ENCODE results near the gene RAET1G. TPM values are rescaled to one million over a fixed set of nuclear protein-coding genes. Genes with fewer than 3 reads are reported as not detected.

RAET1G gene
- polyA plus RNA-seq, 1 of the 3 experiments (the other 2 are of a cell fraction) = 2.5 TPM

GRCh38 chr6:149941583-149942460 lies 18.9 kb upstream of the RAET1G start, which contains the start of gene ULBP2:
ULBP2 (plus strand) TSS chr6:149942014; CDS start chr6:149942073, 59 bp downstream.
- Histone ChIP-seq H3K27ac (ENCODE audit: low read depth in 2 of 2, low read length in 1 of 2) (no peak within 1 kb of the TSS), H3K9me3 (no peaks in the 10 kb centered on the region), H2AFZ (ENCODE audit: low read depth) (peak within 1 kb of the TSS; percentile 90), H3K9ac (peak within 1 kb of the TSS; percentile 58; the same call in 1 of the 2 replicates), H3K4me2 (peak within 1 kb of the TSS; percentile 98), H3K27me3 (ENCODE audit: insufficient read depth) (peaks cover 36% of the 10 kb centered on the region), H3K36me3 (replicated peaks in 1 of 2; ENCODE audit: control insufficient read depth in 1 of 2, insufficient read depth in 2 of 2, low read length in 1 of 2) (no peaks in the 10 kb centered on the region), H4K20me1 (ENCODE audit: insufficient read depth) (no peaks in the 10 kb centered on the region), H3K4me1 (ENCODE audit: control insufficient read depth in 1 of 2, insufficient read depth in 2 of 2, low read depth in 1 of 2, low read length in 1 of 2) (peaks cover 0 to 8% of the 10 kb centered on the region in 2 experiments; a peak in 1 of 4 replicates), H3K79me2 (ENCODE audit: insufficient read depth) (no peaks in the 10 kb centered on the region), H3K4me3 (ENCODE audit: low read depth in 2 of 2, low read length in 1 of 2) (peak within 1 kb of the TSS; percentile 56 to 70), H3K9me2 (no peaks in the 10 kb centered on the region), H3F3A (replicated peaks; ENCODE audit: insufficient read depth) (peaks cover 4% of the 10 kb centered on the region)
- POLR2A ChIA-PET = no interaction called here
- CTCF ChIA-PET = interaction anchor here (1.1 to 1.9 kb wide), 2 partner anchors 13 to 75 kb away, joined by 3 to 13 read pairs; no protein-coding TSS in a partner anchor
- DNase-seq = peak; percentile 96
- TF ChIP-seq EP300 (IDR thresholded peaks at IDR 0.05; ENCODE audit: borderline replicate concordance in 1 of 2, low read depth in 1 of 2, low read length in 1 of 2) (no peak), TAF1 (IDR thresholded peaks at IDR 0.05; ENCODE audit: borderline replicate concordance, low read depth, low read length) (no peak), MXI1 (IDR thresholded peaks at IDR 0.05; ENCODE audit: low read depth, low read length) (no peak), CHD2 (IDR thresholded peaks at IDR 0.05; ENCODE audit: low read length, partially characterized antibody) (peak; percentile 56), RFX5 (IDR thresholded peaks at IDR 0.05; ENCODE audit: low read length) (no peak), TCF12 (IDR thresholded peaks at IDR 0.05) (no peak), FOSL2 (IDR thresholded peaks at IDR 0.05; ENCODE audit: borderline replicate concordance, low read depth) (peak; percentile 26; the same call in 1 of the 2 replicates)
- TF ChIP-seq, protein P1, sequence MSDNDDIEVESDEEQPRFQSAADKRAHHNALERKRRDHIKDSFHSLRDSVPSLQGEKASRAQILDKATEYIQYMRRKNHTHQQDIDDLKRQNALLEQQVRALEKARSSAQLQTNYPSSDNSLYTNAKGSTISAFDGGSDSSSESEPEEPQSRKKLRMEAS (IDR thresholded peaks at IDR 0.05; ENCODE audit: low read depth) = 0 out of 2 replicates have a peak, but pooled peaks have one; percentile 19
- TF ChIP-seq, protein P2, sequence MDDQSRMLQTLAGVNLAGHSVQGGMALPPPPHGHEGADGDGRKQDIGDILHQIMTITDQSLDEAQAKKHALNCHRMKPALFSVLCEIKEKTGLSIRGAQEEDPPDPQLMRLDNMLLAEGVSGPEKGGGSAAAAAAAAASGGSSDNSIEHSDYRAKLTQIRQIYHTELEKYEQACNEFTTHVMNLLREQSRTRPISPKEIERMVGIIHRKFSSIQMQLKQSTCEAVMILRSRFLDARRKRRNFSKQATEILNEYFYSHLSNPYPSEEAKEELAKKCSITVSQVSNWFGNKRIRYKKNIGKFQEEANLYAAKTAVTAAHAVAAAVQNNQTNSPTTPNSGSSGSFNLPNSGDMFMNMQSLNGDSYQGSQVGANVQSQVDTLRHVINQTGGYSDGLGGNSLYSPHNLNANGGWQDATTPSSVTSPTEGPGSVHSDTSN (IDR thresholded peaks at IDR 0.05) = peak; percentile 41; the same call in 1 of the 2 replicates
- 1% methylated on average over 28 of the region's 62 CpGs for WGBS (ENCODE audit: low lambda C conversion rate)

DNA sequence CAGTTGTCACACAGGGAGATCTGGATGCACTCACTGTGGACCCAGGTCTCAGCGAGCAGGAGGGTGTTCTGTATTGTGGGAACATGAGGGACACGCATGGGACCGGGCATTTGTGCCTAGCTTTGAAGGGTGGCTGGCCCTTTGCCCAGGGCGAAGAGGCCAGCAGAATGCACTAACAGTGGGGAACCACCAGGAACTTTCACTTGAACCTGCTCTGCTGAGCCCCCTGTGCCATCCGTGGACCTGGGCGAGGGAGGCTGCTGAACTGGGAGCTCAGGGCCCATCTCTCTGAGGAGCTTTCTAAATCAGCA lies 17.7 kb upstream of the RAET1G start:
- DNase-seq = no peak
- Histone ChIP-seq H4K20me1 (ENCODE audit: insufficient read depth) (no peaks in the 10 kb centered on the region), H3K9me3 (no peaks in the 10 kb centered on the region), H3K4me3 (ENCODE audit: low read depth in 2 of 2, low read length in 1 of 2) (no peak overlapping the region), H3K36me3 (replicated peaks in 1 of 2; ENCODE audit: control insufficient read depth in 1 of 2, insufficient read depth in 2 of 2, low read length in 1 of 2) (no peaks in the 10 kb centered on the region), H3K27me3 (ENCODE audit: insufficient read depth) (peaks cover 47% of the 10 kb centered on the region), H3K79me2 (ENCODE audit: insufficient read depth) (no peaks in the 10 kb centered on the region), H3K9me2 (no peaks in the 10 kb centered on the region), H3K4me1 (ENCODE audit: control insufficient read depth in 1 of 2, insufficient read depth in 2 of 2, low read depth in 1 of 2, low read length in 1 of 2) (peaks cover 0 to 8% of the 10 kb centered on the region in 2 experiments; a peak in 1 of 4 replicates), H3K27ac (ENCODE audit: low read depth in 2 of 2, low read length in 1 of 2) (no peak overlapping the region), H2AFZ (ENCODE audit: low read depth) (no peak overlapping the region), H3K9ac (no peak overlapping the region), H3F3A (replicated peaks; ENCODE audit: insufficient read depth) (peaks cover 4% of the 10 kb centered on the region), H3K4me2 (no peak overlapping the region)
- WGBS (ENCODE audit: low lambda C conversion rate) = 0% methylated on average over 1 of the region's 6 CpGs
- ChIA-PET CTCF (interaction anchor here (0.9 to 1.9 kb wide), 4 partner anchors 11 to 76 kb away, joined by 3 to 13 read pairs (median 4); no protein-coding TSS in a partner anchor), POLR2A (no interaction called here)
- TF ChIP-seq NFIC (IDR thresholded peaks at IDR 0.05; ENCODE audit: borderline replicate concordance) (no peak), GABPA (IDR thresholded peaks at IDR 0.05; ENCODE audit: low read depth) (no peak), USF1 (IDR thresholded peaks at IDR 0.05; ENCODE audit: borderline replicate concordance, low read depth) (no peak), JUND (IDR thresholded peaks at IDR 0.05) (no peak), EZH2phosphoT487 (IDR thresholded peaks at IDR 0.05; ENCODE audit: borderline replicate concordance, low read depth) (no peak), FOXM1 (IDR thresholded peaks at IDR 0.05; ENCODE audit: low read depth) (no peak), USF2 (IDR thresholded peaks at IDR 0.05; ENCODE audit: borderline replicate concordance, low read depth, low read length) (no peak), ELF1 (IDR thresholded peaks at IDR 0.05) (no peak), FOXJ3 (CRISPR knock-in tag; IDR thresholded peaks at IDR 0.05) (no peak), TCF12 (IDR thresholded peaks at IDR 0.05) (no peak), CTCF (IDR thresholded peaks at IDR 0.05) (no peak), MXI1 (IDR thresholded peaks at IDR 0.05; ENCODE audit: low read depth, low read length) (no peak), EP300 (IDR thresholded peaks at IDR 0.05; ENCODE audit: borderline replicate concordance in 1 of 2, low read depth in 1 of 2, low read length in 1 of 2) (no peak)
- TF ChIP-seq, protein P3, sequence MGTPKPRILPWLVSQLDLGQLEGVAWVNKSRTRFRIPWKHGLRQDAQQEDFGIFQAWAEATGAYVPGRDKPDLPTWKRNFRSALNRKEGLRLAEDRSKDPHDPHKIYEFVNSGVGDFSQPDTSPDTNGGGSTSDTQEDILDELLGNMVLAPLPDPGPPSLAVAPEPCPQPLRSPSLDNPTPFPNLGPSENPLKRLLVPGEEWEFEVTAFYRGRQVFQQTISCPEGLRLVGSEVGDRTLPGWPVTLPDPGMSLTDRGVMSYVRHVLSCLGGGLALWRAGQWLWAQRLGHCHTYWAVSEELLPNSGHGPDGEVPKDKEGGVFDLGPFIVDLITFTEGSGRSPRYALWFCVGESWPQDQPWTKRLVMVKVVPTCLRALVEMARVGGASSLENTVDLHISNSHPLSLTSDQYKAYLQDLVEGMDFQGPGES (IDR thresholded peaks at IDR 0.05; ENCODE audit: low read depth, low read length) = no peak

Measured in SK-N-SH (cell line).